GM03348 (cell line): ENCODE results near the gene DDX11.
"Not testable (repeated sequence)": the region's sequence is repeated elsewhere in the genome, so short reads cannot be mapped to it uniquely, and the experiment has no call there.

Experiments
- DNase-seq: peaks from one replicate; pipeline ENCODE4 v3.0.0; 2012; ENCODE audit warnings: low spot score

Gene DDX11

DNA sequence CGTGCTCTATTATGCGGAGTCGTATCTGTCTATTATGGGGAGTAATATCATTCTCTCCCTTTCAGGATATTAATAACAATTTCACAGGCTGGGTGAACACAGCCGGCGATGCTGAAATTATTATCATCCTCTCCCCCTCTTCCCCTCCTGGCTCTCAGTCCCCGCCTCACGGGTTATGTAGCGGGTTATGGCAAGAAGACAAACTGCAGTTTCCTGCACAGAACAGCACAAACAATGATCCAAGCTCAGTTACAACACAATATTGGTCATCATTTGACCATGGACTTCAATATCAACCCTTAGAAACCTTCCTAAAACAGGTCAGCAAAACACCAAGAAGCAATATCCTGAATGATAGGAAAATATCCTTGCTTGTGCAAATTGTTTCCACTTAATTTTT is 50.5 kb downstream of the DDX11 start:
- not testable (repeated sequence) for DNase-seq

- DNase-seq: not testable (repeated sequence)
These were observed 51.5 kb downstream of the DDX11 start for GRCh38 chr12:31125171-31125570.

GRCh38 chr12:31127209-31127848 is 53.7 kb downstream of the DDX11 start:
- not testable (repeated sequence) for DNase-seq

DNA sequence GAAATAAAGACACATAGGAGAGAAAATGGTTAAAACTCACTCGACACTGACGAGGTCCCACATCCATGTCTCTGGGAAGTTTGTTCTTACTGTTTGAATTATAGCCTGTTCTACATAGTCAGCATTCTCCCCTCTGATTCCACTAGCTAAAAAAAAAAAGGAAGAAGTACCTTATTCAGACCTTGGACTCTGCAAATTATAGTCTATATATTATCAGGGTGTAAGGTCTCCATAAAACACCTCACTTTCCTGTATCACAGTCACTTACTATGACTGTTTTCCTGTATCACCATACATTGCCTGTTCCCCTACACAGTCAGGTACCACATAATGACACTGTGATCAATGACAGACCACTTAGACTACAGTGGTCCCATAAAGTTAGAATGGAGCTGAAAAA is 62.9 kb downstream of the DDX11 start:
- DNase-seq: not testable (repeated sequence)

DNA sequence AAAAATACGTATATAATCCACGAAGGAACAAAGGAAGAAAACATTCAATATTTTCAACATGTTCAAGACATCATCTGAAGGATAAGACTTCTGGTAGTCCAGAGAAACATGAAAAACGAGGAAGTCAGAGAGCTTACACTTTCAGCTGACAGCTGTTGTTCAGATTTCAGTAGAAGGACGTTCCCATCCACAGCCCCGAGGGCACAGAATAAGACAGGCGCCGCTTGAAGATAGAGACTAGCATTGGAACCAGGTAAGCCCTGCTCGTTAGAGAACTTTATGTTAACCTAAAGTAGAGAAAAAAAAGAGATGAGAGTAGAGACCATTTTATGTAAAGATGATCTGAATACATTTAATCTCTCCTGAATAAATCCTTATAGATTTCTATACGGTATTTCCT is 71.1 kb downstream of the DDX11 start:
- not testable (repeated sequence) for DNase-seq

GRCh38 chr12:31145296-31145695 is 71.6 kb downstream of the DDX11 start:
- not testable (repeated sequence) for DNase-seq

DNA sequence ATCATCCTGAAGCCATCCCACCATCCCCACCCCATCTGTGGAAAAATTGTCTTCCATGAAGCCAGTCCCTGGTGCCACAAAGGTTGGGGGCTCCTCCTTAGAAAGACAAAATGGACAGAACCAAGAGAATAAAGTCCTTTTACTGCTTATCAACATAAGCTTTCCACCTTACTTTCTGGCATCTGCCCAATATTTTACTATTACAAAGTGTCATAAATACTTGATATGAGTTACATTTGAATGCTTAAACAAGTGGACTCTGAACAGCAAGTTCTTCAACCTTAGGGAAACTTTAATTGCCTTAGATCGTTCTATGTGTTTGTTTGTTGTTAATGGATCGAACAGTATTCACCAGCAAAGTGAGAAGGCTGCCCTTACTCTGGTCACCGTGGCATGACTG is 73.8 kb downstream of the DDX11 start:
- not testable (repeated sequence) for DNase-seq

- DNase-seq: not testable (repeated sequence)
These were observed 77.1 kb downstream of the DDX11 start for GRCh38 chr12:31150766-31151165.
